Measurements from ENCODE around the gene FRG2C. TPM values are rescaled to one million over a fixed set of nuclear protein-coding genes. Genes with fewer than 3 reads are reported as not detected.
"Not testable (repeated sequence)": the region's sequence is repeated elsewhere in the genome, so short reads cannot be mapped to it uniquely, and the experiment has no call there.

The FRG2C gene
- polyA plus RNA-seq, 1 of the 3 experiments (the other 2 are of a cell fraction): not detected

- H3K9ac ChIP-seq; H3K27me3 ChIP-seq (ENCODE audit: insufficient read depth); H3K27ac ChIP-seq (ENCODE audit: low read depth in 2 of 2, low read length in 1 of 2); H3K4me2 ChIP-seq; POLR2A ChIA-PET; H3K4me1 ChIP-seq (ENCODE audit: control insufficient read depth in 1 of 2, insufficient read depth in 2 of 2, low read depth in 1 of 2, low read length in 1 of 2); DNase-seq; H3K9me2 ChIP-seq; H3K9me3 ChIP-seq; H3K36me3 ChIP-seq (replicated peaks in 1 of 2; ENCODE audit: control insufficient read depth in 1 of 2, insufficient read depth in 2 of 2, low read length in 1 of 2); H2AFZ ChIP-seq (ENCODE audit: low read depth); H4K20me1 ChIP-seq (ENCODE audit: insufficient read depth); H3K4me3 ChIP-seq (ENCODE audit: low read depth in 2 of 2, low read length in 1 of 2); H3K79me2 ChIP-seq (ENCODE audit: insufficient read depth); CTCF ChIA-PET; H3F3A ChIP-seq (replicated peaks; ENCODE audit: insufficient read depth): not testable (repeated sequence)
- WGBS (ENCODE audit: low lambda C conversion rate): 49% methylated on average over 46 of the region's 46 CpGs
Measured at GRCh38 chr3:75667757-75668701, 3.9 kb downstream of the FRG2C start.

- H3K27me3 ChIP-seq (ENCODE audit: insufficient read depth); POLR2A ChIA-PET; DNase-seq; H2AFZ ChIP-seq (ENCODE audit: low read depth); H3K4me2 ChIP-seq; H3F3A ChIP-seq (replicated peaks; ENCODE audit: insufficient read depth); CTCF ChIA-PET; H3K9me3 ChIP-seq; H3K4me1 ChIP-seq (ENCODE audit: control insufficient read depth in 1 of 2, insufficient read depth in 2 of 2, low read depth in 1 of 2, low read length in 1 of 2); H3K9me2 ChIP-seq; H4K20me1 ChIP-seq (ENCODE audit: insufficient read depth); H3K79me2 ChIP-seq (ENCODE audit: insufficient read depth); H3K36me3 ChIP-seq (replicated peaks in 1 of 2; ENCODE audit: control insufficient read depth in 1 of 2, insufficient read depth in 2 of 2, low read length in 1 of 2); H3K4me3 ChIP-seq (ENCODE audit: low read depth in 2 of 2, low read length in 1 of 2); H3K27ac ChIP-seq (ENCODE audit: low read depth in 2 of 2, low read length in 1 of 2); H3K9ac ChIP-seq: not testable (repeated sequence)
- 20% methylated on average over 53 of the region's 53 CpGs for WGBS (ENCODE audit: low lambda C conversion rate)
Measured at GRCh38 chr3:75668759-75669347, 4.7 kb downstream of the FRG2C start.

GRCh38 chr3:75669348-75670297, 5.5 kb downstream of the FRG2C start:
- H3K9ac ChIP-seq; H3K36me3 ChIP-seq (replicated peaks in 1 of 2; ENCODE audit: control insufficient read depth in 1 of 2, insufficient read depth in 2 of 2, low read length in 1 of 2); H4K20me1 ChIP-seq (ENCODE audit: insufficient read depth); H3K79me2 ChIP-seq (ENCODE audit: insufficient read depth); H3K9me3 ChIP-seq; H3K27me3 ChIP-seq (ENCODE audit: insufficient read depth); H2AFZ ChIP-seq (ENCODE audit: low read depth); H3F3A ChIP-seq (replicated peaks; ENCODE audit: insufficient read depth); POLR2A ChIA-PET; H3K9me2 ChIP-seq; CTCF ChIA-PET; H3K27ac ChIP-seq (ENCODE audit: low read depth in 2 of 2, low read length in 1 of 2); H3K4me2 ChIP-seq; H3K4me1 ChIP-seq (ENCODE audit: control insufficient read depth in 1 of 2, insufficient read depth in 2 of 2, low read depth in 1 of 2, low read length in 1 of 2): not testable (repeated sequence)
- WGBS (ENCODE audit: low lambda C conversion rate): 21% methylated on average over 60 of the region's 71 CpGs
- DNase-seq: peak; percentile 14
- H3K4me3 ChIP-seq (ENCODE audit: low read depth in 2 of 2, low read length in 1 of 2): peak overlapping the region in 1 of 2 experiments; percentile 38; a peak in 2 of 4 replicates

- H3K4me3 ChIP-seq (ENCODE audit: low read depth in 2 of 2, low read length in 1 of 2); H3K79me2 ChIP-seq (ENCODE audit: insufficient read depth); H3K9me3 ChIP-seq; H3F3A ChIP-seq (replicated peaks; ENCODE audit: insufficient read depth); H3K27ac ChIP-seq (ENCODE audit: low read depth in 2 of 2, low read length in 1 of 2); H3K9me2 ChIP-seq; POLR2A ChIA-PET; CTCF ChIA-PET; H3K36me3 ChIP-seq (replicated peaks in 1 of 2; ENCODE audit: control insufficient read depth in 1 of 2, insufficient read depth in 2 of 2, low read length in 1 of 2); H3K9ac ChIP-seq; H2AFZ ChIP-seq (ENCODE audit: low read depth); H3K4me2 ChIP-seq; H3K27me3 ChIP-seq (ENCODE audit: insufficient read depth); H4K20me1 ChIP-seq (ENCODE audit: insufficient read depth); H3K4me1 ChIP-seq (ENCODE audit: control insufficient read depth in 1 of 2, insufficient read depth in 2 of 2, low read depth in 1 of 2, low read length in 1 of 2): not testable (repeated sequence)
- DNase-seq: peak; percentile 44
- WGBS (ENCODE audit: low lambda C conversion rate): 27% methylated on average over 38 of the region's 51 CpGs
Measured at GRCh38 chr3:75670298-75671286, 6.5 kb downstream of the FRG2C start.

GRCh38 chr3:75671287-75672139, 7.4 kb downstream of the FRG2C start:
- peak overlapping the region in 1 of 2 experiments; percentile 3; a peak in 1 of 4 replicates for H3K4me3 ChIP-seq (ENCODE audit: low read depth in 2 of 2, low read length in 1 of 2)
- H2AFZ ChIP-seq (ENCODE audit: low read depth); CTCF ChIA-PET; H3K9me3 ChIP-seq; POLR2A ChIA-PET; H4K20me1 ChIP-seq (ENCODE audit: insufficient read depth); H3K9ac ChIP-seq; H3K4me1 ChIP-seq (ENCODE audit: control insufficient read depth in 1 of 2, insufficient read depth in 2 of 2, low read depth in 1 of 2, low read length in 1 of 2); H3K4me2 ChIP-seq; H3K27ac ChIP-seq (ENCODE audit: low read depth in 2 of 2, low read length in 1 of 2); H3K79me2 ChIP-seq (ENCODE audit: insufficient read depth); H3F3A ChIP-seq (replicated peaks; ENCODE audit: insufficient read depth); H3K9me2 ChIP-seq; DNase-seq; H3K36me3 ChIP-seq (replicated peaks in 1 of 2; ENCODE audit: control insufficient read depth in 1 of 2, insufficient read depth in 2 of 2, low read length in 1 of 2); H3K27me3 ChIP-seq (ENCODE audit: insufficient read depth): not testable (repeated sequence)
- WGBS (ENCODE audit: low lambda C conversion rate): 27% methylated on average over 31 of the region's 32 CpGs

Measured in SK-N-SH (cell line).